Progenitor cell of endocrine pancreas (in vitro differentiated cells): ENCODE results near the gene MYO5A. TPM values are rescaled to one million over a fixed set of nuclear protein-coding genes. Genes with fewer than 3 reads are reported as not detected.

ENCODE experiments used
- DNase-seq: peaks from one replicate; pipeline ENCODE4 v3.0.0; 2021; ENCODE audit warnings: low spot score; ENCODE audit not compliant: unreplicated experiment
- H3K27ac Mint-ChIP-seq: 2 replicates; pipeline ENCODE4 v1.8.0; 2021; ENCODE audit warnings: mild to moderate bottlenecking, moderate library complexity, mixed read lengths
- H3K27me3 Mint-ChIP-seq: 2 replicates; pipeline ENCODE4 v1.8.0; 2021; ENCODE audit warnings: mixed read lengths
- H3K36me3 Mint-ChIP-seq: 2 replicates; pipeline ENCODE4 v1.8.0; 2022; ENCODE audit warnings: mixed read lengths; ENCODE audit not compliant: insufficient read depth
- H3K4me1 Mint-ChIP-seq: 2 replicates; pipeline ENCODE4 v1.8.0; 2021; ENCODE audit warnings: low read depth, mixed read lengths
- H3K4me3 Mint-ChIP-seq: 2 replicates; pipeline ENCODE4 v1.8.0; 2021; ENCODE audit warnings: low read depth, mild to moderate bottlenecking, moderate library complexity, mixed read lengths
- H3K9me3 Mint-ChIP-seq: 2 replicates; pipeline ENCODE4 v1.8.0; 2021; ENCODE audit warnings: low read depth, mixed read lengths
- total RNA-seq: library from RNA; stranded (reverse); gene quantifications from 2 replicates; pipeline ENCODE4 v1.2.1, GENCODE V29; 2021
- TF ChIP-seq, protein P1 (sequence below): fragments of 200-600 bp; sonication (generic); IDR thresholded peaks from one replicate; pipeline ENCODE4 v1.5.0; 2021; ENCODE audit warnings: antibody characterized with exemption, mild to moderate bottlenecking; ENCODE audit not compliant: unreplicated experiment

Gene MYO5A
- total RNA-seq, 1 donor from 2014 or later = 31.0 TPM

DNA sequence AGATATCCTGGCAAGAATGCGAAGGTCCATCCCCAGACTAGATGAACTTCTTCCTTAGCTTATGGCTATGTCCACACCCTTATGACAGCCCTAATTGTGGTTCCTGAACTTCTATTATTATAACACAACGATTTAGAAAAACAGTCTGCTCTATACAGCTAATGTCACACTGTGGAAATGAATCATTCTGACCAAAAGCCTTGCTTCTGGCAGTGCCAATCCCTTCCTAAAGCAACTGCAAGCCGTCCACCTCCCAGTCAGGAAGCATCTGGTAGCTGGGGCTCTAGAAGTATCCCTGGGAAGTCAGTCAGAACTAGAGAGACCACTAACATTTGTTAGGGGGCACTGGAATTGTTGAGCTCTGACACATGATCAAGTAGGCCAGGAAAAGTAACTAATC, 45.0 kb downstream of the MYO5A start:
- Mint-ChIP-seq H3K4me3 (no peak overlapping the region), H3K4me1 (peaks cover 10% of the 10 kb centered on the region), H3K27ac (no peak overlapping the region), H3K9me3 (no peaks in the 10 kb centered on the region), H3K27me3 (no peaks in the 10 kb centered on the region), H3K36me3 (peaks cover 1% of the 10 kb centered on the region)
- TF ChIP-seq, protein P1, sequence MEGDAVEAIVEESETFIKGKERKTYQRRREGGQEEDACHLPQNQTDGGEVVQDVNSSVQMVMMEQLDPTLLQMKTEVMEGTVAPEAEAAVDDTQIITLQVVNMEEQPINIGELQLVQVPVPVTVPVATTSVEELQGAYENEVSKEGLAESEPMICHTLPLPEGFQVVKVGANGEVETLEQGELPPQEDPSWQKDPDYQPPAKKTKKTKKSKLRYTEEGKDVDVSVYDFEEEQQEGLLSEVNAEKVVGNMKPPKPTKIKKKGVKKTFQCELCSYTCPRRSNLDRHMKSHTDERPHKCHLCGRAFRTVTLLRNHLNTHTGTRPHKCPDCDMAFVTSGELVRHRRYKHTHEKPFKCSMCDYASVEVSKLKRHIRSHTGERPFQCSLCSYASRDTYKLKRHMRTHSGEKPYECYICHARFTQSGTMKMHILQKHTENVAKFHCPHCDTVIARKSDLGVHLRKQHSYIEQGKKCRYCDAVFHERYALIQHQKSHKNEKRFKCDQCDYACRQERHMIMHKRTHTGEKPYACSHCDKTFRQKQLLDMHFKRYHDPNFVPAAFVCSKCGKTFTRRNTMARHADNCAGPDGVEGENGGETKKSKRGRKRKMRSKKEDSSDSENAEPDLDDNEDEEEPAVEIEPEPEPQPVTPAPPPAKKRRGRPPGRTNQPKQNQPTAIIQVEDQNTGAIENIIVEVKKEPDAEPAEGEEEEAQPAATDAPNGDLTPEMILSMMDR = no peak
- no peak for DNase-seq

DNA sequence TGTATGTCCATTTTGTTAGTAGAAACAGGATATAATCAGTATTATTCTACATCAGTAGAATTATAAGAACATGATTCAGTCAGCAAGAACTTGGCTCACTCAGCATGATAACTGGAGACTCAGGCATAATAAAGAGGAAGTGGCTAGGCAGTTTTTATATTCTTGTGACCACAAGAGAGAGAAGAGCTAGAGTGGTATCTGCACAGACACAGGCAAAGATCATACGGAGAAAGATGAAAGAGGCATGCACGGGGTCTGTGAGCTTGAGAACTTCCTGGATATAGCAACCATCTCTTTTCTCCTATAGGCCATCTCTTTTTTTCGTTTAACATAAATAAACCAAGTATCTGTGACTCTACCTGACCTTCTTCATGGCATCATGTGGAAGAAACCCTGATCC, 46.8 kb downstream of the MYO5A start:
- no peak for DNase-seq
- Mint-ChIP-seq H3K27me3 (no peaks in the 10 kb centered on the region), H3K9me3 (peaks cover 6% of the 10 kb centered on the region), H3K4me3 (no peak overlapping the region), H3K27ac (no peak overlapping the region), H3K4me1 (peaks cover 7% of the 10 kb centered on the region), H3K36me3 (peaks cover 6% of the 10 kb centered on the region)
- TF ChIP-seq, protein P1 = no peak

DNA sequence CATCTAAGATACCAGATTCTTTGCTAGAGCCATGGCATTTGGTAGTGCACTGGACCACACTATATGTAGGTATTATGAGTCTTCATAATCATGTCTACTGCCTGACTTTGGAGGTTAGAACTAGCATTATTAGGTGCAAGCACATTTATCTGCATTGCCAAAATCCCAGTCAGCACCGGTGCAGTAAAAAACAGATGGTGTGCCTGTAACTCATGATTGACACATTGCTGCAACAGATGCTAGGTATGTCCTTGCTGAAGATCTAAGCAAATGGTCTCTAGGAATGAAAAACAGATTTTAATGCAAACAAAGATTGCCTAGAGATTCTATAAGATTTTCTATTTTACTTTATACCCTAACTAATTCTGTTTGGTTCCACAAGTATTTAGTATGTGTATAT, 47.7 kb downstream of the MYO5A start:
- Mint-ChIP-seq H3K36me3 (peaks cover 6% of the 10 kb centered on the region), H3K27ac (no peak overlapping the region), H3K27me3 (no peaks in the 10 kb centered on the region), H3K4me3 (no peak overlapping the region), H3K9me3 (peaks cover 6% of the 10 kb centered on the region), H3K4me1 (peaks cover 2% of the 10 kb centered on the region)
- TF ChIP-seq, protein P1 = no peak
- DNase-seq = no peak

DNA sequence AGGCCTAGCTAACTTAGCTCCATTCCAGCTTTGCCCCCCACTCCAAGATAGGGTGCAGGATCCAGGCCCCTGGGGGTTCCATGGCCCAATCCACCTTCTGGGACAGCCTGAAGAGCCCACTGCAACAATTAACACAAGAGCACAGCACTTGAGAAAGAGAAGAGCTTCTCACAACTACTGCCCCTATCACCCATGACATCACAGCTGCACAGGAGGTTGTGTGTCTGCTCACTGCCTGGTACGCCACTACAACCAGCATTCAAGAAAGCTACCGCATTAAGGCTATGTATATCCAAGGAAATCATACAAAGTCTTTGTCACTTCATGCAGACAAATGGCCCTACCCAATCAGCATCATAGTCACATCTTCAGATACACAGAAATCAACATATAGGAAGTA, 62.0 kb downstream of the MYO5A start:
- TF ChIP-seq, protein P1 = no peak
- Mint-ChIP-seq H3K4me1 (no peaks in the 10 kb centered on the region), H3K27ac (no peak overlapping the region), H3K36me3 (no peaks in the 10 kb centered on the region), H3K9me3 (peaks cover 5% of the 10 kb centered on the region), H3K27me3 (no peaks in the 10 kb centered on the region), H3K4me3 (no peak overlapping the region)
- no peak for DNase-seq

DNA sequence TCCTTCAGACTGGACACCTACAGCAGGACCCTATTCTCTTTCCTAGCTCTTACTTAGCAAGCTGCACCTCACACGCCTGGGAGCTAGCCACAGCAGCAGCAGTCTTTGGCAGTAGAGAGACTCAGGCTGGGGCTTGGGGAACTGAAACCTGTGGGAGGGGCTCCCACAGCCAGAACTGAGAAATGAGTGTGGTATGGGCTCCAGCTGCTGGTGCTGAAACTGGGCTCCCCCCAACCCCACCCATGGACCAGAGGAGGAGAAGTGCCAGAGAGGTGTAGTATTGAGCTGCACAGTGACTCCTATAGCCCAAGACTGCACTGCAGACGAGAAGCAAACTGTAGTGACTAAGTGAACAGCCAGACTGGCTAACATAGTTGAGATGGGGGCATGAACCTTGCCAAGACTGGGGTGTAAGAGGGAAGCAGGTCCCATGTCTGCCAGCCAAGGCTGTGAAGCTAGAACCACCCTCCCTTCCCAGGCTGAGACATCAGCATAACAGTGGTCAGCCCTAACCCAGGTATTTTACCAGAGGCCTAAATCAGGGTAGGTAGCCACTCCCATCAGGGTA, 62.5 kb downstream of the MYO5A start:
- Mint-ChIP-seq H3K9me3 (peaks cover 5% of the 10 kb centered on the region), H3K4me1 (no peaks in the 10 kb centered on the region), H3K27me3 (no peaks in the 10 kb centered on the region), H3K36me3 (no peaks in the 10 kb centered on the region), H3K27ac (no peak overlapping the region), H3K4me3 (no peak overlapping the region)
- TF ChIP-seq, protein P1 = no peak
- no peak for DNase-seq
